ENCODE measurements around the gene ATPAF1.
"Not testable (repeated sequence)": the region's sequence is repeated elsewhere in the genome, so short reads cannot be mapped to it uniquely, and the experiment has no call there.

Gene ATPAF1

DNA sequence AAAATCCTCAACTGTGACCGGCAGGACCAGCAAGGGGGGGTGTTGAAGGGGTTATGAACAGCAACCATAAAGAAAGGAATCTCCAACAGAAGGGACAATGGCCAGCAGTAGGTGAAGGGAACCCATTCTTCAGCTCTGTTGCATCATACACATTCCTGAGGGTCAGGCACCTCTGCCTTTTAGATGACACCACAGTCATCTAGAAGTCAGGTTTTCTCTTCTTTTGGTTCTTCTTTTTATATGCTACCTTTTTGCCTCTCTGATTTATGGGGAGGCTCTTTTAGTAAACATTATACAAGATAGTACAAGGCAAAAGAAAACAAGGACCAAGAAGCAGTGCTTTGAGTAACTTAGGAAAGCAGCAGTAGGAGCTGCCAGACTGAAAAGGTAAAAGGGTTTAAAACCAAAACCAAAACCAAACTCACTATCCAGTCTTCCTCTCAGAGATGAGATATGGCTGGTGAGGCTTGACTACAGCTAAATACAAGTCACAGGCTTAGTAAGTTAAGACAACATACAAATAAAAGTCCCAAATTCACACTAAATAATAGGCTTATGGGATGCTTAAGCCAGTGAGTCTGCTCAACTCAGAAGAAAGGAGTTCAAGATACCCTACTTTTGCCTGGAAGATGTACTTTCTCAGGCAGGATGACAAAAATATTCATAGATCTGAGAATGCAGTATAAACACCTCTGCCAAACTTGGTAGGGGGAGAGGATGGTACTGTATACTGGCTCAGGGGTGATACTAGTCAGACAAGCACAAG lies 7.6 kb upstream of the ATPAF1 start:
- DNase-seq (ENCODE audit: low read depth in 1 of 2, low spot score in 1 of 2), result no peak
- in situ Hi-C loops (cut with HindIII; ENCODE audit: low pct_unique_long_range_greater_than_20kb, low sequenced_read_pairs), result no loop called here
- TF ChIP-seq JUND (IDR thresholded peaks at IDR 0.05; ENCODE audit: low read depth), result no peak

- DNase-seq (ENCODE audit: low read depth in 1 of 2, low spot score in 1 of 2), result no peak
- TF ChIP-seq JUND (IDR thresholded peaks at IDR 0.05; ENCODE audit: low read depth), result no peak
- in situ Hi-C loops (cut with HindIII; ENCODE audit: low pct_unique_long_range_greater_than_20kb, low sequenced_read_pairs), result no loop called here
Observed at GRCh38 chr1:46673749-46674182, 5.6 kb upstream of the ATPAF1 start.

DNA sequence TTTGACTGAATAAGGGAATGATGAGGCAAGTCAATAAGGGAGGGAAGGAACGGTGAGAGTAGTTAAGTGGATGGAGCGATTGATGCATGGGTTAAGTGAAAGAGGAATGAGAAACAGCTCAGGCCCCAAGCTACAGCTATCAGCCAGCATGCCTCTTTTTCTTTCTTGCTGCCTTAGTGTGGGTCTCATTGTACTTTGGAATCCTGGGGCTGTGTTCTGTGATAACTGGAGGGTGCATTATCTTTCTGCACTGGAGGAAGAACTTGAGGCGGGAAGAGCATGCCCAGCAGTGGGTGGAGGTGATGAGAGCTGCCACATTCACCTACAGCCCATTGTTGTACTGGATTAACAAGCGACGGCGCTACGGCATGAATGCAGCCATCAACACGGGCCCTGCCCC lies 4.5 kb upstream of the ATPAF1 start:
- DNase-seq (ENCODE audit: low read depth in 1 of 2, low spot score in 1 of 2), result no peak
- in situ Hi-C loops (cut with HindIII; ENCODE audit: low pct_unique_long_range_greater_than_20kb, low sequenced_read_pairs), result no loop called here

DNA sequence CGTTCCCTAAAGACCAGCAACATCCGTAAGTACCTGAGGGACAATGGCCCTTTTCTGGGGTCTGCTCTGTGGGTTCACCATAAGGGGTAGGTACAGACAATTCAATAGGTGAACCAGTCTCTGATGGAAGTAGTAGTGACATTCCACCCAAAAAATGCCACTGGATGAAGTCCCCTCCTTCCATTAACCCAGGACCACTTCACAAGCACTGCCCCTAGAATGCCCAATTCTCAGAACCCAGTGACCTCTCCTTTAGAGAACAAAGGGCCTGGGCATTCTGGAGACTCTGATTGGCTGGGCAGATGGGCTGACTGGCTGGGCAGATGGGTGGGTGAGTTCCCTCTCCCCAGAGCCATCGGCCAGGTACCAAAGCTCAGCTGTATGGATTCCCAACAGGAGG lies 3.4 kb upstream of the ATPAF1 start, which contains the start of gene TEX38:
Gene TEX38, plus strand, starts transcription at position 301 of the 400 bp plus-strand sequence. Its CDS starts 81 bp downstream, at position 382.
- TF ChIP-seq JUND (IDR thresholded peaks at IDR 0.05; ENCODE audit: low read depth), result no peak
- DNase-seq (ENCODE audit: low read depth in 1 of 2, low spot score in 1 of 2), result no peak
- in situ Hi-C loops (cut with HindIII; ENCODE audit: low pct_unique_long_range_greater_than_20kb, low sequenced_read_pairs), result no loop called here

More for the DNA sequence above, 4.5 kb upstream of the ATPAF1 start:
- no peak for TF ChIP-seq JUND (IDR thresholded peaks at IDR 0.05; ENCODE audit: low read depth)

GRCh38 chr1:46670134-46670533 lies 2.0 kb upstream of the ATPAF1 start:
- in situ Hi-C loops (cut with HindIII; ENCODE audit: low pct_unique_long_range_greater_than_20kb, low sequenced_read_pairs), result no loop called here
- TF ChIP-seq JUND (IDR thresholded peaks at IDR 0.05; ENCODE audit: low read depth), result no peak
- no peak for DNase-seq (ENCODE audit: low read depth in 1 of 2, low spot score in 1 of 2)

DNA sequence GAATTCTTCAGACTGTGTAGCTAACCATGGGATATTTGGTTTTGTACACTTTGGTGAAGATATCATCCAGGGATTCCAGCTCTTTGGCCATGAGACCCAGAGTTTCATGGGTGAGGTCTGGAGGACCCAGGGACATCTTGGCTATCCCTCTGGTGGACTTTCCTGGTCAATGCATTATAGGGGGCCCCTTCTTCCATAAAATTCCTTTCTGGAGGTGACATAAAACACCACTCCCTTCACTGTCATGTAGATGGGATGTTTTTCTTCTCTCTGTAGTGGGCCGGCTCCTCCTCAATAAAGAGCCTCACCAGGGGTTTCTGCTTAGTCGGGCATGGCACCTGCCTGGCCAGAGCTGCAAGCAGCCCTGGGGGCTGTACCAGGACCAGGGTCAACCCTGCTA lies 2.2 kb downstream of the ATPAF1 start:
- no peak for DNase-seq (ENCODE audit: low read depth in 1 of 2, low spot score in 1 of 2)
- in situ Hi-C loops (cut with HindIII; ENCODE audit: low pct_unique_long_range_greater_than_20kb, low sequenced_read_pairs), result no loop called here

DNA sequence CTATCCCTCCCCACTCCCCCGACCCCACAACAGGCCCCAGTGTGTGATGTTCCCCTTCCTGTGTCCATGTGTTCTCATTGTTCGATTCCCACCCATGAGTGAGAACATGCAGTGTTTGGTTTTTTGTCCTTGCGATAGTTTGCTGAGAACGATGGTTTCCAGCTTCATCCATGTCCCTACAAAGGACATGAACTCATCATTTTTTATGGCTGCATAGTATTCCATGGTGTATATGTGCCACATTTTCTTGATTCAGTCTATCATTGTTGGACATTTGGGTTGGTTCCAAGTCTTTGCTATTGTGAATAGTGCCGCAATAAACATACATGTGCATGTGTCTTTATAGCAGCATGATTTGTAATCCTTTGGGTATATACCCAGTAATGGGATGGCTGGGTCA lies 5.2 kb downstream of the ATPAF1 start:
- in situ Hi-C loops (cut with HindIII; ENCODE audit: low pct_unique_long_range_greater_than_20kb, low sequenced_read_pairs); DNase-seq (ENCODE audit: low read depth in 1 of 2, low spot score in 1 of 2): not testable (repeated sequence)

More for the DNA sequence above, 2.2 kb downstream of the ATPAF1 start:
- TF ChIP-seq JUND (IDR thresholded peaks at IDR 0.05; ENCODE audit: low read depth), result no peak

GRCh38 chr1:46660116-46660515 lies 8.0 kb downstream of the ATPAF1 start:
- DNase-seq (ENCODE audit: low read depth in 1 of 2, low spot score in 1 of 2); in situ Hi-C loops (cut with HindIII; ENCODE audit: low pct_unique_long_range_greater_than_20kb, low sequenced_read_pairs): not testable (repeated sequence)

DNA sequence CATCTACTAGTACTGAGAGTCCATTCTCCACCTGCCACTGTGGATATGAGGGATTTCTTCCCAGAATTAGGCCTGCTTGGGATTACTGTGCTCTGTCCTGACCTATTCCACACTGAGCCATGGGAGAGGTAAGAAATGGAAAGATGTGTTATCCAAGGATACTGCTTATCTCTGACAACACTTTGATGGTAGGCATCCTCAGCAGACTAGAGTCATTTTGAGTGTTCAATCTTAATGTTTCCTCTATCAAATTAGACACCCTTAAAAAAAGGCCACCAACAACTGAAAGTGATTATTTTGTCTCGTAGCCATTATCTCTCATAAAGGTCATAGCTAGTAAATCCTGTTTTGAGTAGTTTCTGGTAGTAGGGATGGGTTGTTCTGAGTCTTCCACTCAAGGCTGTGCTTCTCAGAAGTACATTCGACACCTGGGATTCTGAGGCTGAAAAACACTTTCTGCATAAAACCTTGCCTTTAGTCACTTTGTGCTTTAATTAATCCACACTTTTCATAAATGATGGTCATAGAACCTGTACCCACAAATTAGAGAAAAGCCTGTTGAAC lies 8.8 kb downstream of the ATPAF1 start:
- no peak for DNase-seq (ENCODE audit: low read depth in 1 of 2, low spot score in 1 of 2)
- in situ Hi-C loops (cut with HindIII; ENCODE audit: low pct_unique_long_range_greater_than_20kb, low sequenced_read_pairs), result no loop called here

GRCh38 chr1:46657775-46658174 lies 10.4 kb downstream of the ATPAF1 start:
- DNase-seq (ENCODE audit: low read depth in 1 of 2, low spot score in 1 of 2), result no peak
- no peak for TF ChIP-seq JUND (IDR thresholded peaks at IDR 0.05; ENCODE audit: low read depth)
- in situ Hi-C loops (cut with HindIII; ENCODE audit: low pct_unique_long_range_greater_than_20kb, low sequenced_read_pairs), result no loop called here

More for the DNA sequence above, 8.8 kb downstream of the ATPAF1 start:
- no peak for TF ChIP-seq JUND (IDR thresholded peaks at IDR 0.05; ENCODE audit: low read depth)

DNA sequence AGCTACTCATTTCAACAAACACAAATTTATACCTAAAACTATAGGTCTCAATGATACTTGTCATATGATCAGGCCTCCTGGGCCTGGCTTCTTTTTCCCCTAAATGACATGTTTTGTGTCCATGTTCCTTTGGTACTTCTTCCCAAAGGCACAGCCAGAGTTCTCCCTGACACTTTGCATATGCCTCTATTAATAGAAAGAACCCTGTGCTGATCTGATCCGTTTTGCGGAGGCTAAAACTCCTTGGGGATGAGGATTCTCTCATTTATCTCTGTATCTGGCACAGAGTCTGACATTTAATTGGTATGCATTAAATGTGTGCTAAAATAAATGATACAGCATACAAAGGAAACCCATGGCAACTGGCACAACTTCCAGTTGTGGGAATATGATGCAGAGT lies 11.5 kb downstream of the ATPAF1 start:
- no peak for TF ChIP-seq JUND (IDR thresholded peaks at IDR 0.05; ENCODE audit: low read depth)
- DNase-seq (ENCODE audit: low read depth in 1 of 2, low spot score in 1 of 2), result no peak
- in situ Hi-C loops (cut with HindIII; ENCODE audit: low pct_unique_long_range_greater_than_20kb, low sequenced_read_pairs), result no loop called here

GRCh38 chr1:46655848-46656247 lies 12.3 kb downstream of the ATPAF1 start:
- TF ChIP-seq JUND (IDR thresholded peaks at IDR 0.05; ENCODE audit: low read depth), result no peak
- no peak for DNase-seq (ENCODE audit: low read depth in 1 of 2, low spot score in 1 of 2)
- in situ Hi-C loops (cut with HindIII; ENCODE audit: low pct_unique_long_range_greater_than_20kb, low sequenced_read_pairs), result no loop called here

DNA sequence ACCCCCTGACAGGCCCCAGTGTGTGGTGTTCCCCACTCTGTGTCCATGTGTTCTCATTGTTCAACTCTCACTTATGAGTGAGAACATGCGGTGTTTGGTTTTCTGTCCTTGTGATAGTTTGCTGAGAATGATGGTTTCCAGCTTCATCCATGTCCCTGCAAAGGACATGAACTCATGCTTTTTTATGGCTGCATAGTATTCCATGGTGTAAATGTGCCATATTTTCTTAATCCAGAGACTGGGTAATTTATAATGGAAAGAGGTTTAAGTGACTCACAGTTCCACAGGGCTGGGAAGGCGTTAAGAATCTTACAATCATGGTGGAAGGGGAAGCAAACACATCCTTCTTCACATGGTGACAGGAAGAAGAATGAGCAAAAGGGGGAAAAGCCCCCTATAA lies 13.5 kb downstream of the ATPAF1 start:
- in situ Hi-C loops (cut with HindIII; ENCODE audit: low pct_unique_long_range_greater_than_20kb, low sequenced_read_pairs); DNase-seq (ENCODE audit: low read depth in 1 of 2, low spot score in 1 of 2): not testable (repeated sequence)

Data from T47D (cell line).